ENCODE results near the gene GREM2.

GRCh38 chr1:240609527-240610060 lies 2.4 kb downstream of the GREM2 start:
- no peak for TF ChIP-seq EP300 (IDR thresholded peaks at IDR 0.05)
- no peak for TF ChIP-seq CTCF (IDR thresholded peaks at IDR 0.05)
- TF ChIP-seq POLR2AphosphoS5 (IDR thresholded peaks at IDR 0.05) = no peak

All from upper lobe of left lung (tissue), 4 donors.